HG03575 (cell line): ENCODE data around the gene MAN1C1.
"Not testable (repeated sequence)": the region's sequence is repeated elsewhere in the genome, so short reads cannot be mapped to it uniquely, and the experiment has no call there.

Experiments used
- ATAC-seq: cut with Tn5 transposase; IDR thresholded peaks from one replicate; pipeline ENCODE4 v1.9.1; 2021; ENCODE audit not compliant: unreplicated experiment, insufficient number of reproducible peaks, low FRiP score; ENCODE audit errors: extremely low read depth

Gene MAN1C1

DNA sequence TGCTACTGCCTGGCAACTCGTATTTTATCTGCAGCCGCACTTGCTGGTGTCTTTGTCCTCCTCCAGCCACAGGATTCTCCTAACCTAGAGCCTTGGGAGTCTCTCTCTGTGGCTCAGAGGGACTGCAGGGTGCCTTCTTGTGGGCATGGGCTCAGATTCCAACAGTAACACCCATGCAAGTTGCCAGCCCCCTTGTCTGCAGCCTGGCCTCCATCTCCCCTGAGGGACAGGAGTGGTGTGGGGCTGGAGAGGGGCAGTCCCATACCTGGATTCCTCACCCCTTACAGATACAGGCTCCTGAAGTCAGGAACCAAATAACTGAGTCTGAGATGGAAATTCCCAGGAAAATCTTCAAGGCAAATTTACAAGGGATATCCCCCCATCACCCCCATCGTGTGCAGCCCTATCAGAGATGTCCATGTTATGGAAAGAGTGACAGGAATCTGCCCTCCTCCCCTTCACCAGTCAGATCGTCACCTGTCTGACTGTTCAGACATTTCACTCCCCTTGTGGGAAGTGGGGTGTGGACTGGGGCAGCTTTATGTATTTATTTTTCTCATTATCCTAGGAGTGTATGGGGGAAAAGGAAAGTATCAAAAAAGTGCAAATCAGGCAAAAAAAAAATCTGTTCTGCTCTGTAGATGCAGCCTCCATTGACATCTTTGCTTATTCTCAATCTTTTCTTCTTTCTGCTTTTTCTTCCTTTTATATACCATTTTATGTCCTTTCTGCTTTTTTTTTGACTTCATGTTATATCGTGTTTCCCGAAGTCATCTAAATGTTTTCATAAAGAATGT is 70.8 kb downstream of the MAN1C1 start:
- no peak for ATAC-seq

DNA sequence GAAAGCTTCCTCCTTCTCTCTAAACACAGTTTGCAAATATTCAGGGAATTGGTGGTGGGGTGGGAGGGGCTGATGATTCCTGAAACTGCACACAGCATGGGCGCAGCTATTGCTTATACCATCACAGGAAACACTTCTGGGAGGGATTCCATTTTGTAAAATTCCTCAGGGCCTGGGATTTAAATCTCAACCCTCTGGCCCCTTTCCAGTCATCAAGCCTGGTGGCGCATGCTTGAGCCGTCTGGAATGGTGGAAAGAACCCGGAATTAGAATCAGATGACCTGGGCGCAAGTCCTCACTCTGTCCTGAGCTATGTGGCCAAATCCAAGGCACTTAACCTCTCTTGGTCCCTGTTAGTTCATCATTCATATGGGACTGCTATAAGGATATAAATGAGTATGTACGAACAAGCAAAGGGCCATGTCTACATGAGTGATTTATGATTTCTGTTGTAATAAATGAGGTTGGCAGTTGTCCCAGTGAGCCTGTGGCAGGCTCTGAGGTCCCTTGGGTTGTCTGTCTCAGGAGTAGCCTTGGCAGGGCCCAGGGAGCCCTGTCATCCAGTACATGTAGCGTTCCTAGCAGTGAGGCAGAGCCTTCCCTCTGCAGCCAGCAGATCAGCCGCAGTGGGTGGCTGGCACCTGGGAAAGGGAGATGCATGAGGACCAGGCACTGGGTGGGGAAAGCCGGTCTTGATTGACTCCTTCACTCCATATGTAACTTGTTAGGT is 72.0 kb downstream of the MAN1C1 start:
- ATAC-seq = no peak

DNA sequence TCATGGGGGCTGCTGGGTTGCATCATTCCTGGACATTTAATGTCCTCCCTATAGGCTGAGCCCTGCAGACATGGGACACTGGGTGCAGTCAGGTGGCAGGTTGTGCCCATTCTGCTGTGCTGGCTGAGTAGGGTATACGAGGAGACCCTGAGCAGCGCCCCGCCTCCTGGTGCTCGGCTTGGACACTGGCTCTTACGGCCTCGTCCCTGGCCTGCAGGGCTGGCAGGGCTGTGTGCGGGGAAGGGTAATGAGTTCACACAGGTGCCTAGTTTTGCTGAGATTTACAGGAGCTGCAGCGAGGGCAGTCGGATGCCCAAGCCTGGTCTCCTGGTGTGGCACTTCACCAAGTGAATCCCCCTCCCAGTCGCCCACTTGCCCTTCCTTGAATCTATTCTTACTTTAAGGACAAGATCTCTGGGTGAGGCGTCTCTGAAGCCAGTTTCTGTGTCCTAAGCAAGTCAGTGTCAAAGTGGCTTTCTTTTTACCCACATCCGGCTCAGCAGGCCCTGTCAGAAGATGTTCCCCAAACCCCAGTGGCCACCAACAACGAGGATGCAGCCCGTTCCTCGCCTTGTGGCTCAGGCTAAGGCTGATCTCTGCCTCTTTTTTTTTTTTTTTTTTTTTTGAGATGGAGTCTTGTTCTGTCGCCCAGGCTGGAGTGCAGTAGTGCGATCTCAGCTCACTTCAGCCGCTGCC is 73.2 kb downstream of the MAN1C1 start:
- no peak for ATAC-seq

DNA sequence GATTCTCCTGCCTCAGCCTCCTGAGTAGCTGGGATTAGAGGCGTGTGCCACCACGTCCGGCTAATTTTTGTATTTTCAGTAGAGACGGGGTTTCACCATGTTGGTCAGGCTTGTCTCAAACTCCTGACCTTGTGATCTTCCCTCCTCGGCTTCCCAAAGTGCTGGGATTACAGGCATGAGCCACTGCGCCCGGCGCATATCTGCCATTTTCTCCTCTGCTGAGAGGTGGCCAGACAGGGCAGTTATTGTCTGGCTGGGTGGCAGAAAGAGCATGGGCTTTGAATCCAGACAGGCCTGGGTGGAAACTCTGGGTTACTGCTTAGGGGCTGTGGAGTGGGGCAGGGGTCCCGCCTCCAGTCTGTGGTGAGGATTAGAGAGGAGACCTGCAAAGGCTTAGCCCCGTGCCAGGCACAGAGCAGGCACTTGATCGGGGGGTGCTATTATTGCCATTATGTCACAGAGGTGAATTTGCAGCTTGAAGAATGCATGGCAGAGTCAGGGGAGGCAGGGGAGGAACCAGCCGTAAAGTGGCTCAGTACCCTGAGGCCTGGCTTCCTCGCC is 73.9 kb downstream of the MAN1C1 start:
- ATAC-seq = no peak

DNA sequence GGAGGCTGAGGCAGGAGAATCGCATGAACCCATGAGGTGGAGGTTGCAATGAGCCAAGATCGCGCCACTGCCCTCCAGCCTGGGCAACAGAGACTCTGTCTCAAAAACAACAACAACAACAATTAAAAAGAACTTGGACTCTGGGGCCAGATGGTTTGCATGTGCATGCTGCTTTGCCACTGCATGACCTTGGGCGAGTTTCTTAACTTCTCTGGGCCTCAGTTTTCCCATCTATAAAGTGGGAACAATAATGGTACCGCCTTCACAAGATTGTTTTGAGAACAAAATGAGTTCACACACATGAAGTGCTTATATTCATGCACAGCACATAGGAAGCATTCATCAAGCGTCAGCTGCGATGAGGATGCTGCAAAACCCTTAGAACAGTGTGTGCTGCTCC is 74.6 kb downstream of the MAN1C1 start:
- no peak for ATAC-seq

DNA sequence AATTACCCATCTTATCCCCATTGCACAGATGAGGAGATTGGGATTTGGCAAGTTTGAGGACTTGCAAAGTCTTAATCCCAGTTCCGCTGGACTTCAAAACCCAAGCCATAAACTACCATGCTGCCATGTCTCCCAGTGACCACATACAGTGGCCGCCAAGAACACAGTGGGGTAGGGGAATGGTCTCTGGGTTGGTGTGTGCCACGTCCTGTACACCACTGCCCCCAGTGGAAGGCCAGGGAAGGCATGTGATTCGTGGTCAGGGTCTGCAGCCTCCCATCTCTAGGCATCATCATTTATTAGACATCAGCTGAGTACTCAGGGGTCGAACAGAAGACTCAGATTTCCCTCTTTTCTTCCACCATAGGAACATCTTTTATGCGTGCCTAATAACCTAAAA is 76.0 kb downstream of the MAN1C1 start:
- ATAC-seq = no peak

DNA sequence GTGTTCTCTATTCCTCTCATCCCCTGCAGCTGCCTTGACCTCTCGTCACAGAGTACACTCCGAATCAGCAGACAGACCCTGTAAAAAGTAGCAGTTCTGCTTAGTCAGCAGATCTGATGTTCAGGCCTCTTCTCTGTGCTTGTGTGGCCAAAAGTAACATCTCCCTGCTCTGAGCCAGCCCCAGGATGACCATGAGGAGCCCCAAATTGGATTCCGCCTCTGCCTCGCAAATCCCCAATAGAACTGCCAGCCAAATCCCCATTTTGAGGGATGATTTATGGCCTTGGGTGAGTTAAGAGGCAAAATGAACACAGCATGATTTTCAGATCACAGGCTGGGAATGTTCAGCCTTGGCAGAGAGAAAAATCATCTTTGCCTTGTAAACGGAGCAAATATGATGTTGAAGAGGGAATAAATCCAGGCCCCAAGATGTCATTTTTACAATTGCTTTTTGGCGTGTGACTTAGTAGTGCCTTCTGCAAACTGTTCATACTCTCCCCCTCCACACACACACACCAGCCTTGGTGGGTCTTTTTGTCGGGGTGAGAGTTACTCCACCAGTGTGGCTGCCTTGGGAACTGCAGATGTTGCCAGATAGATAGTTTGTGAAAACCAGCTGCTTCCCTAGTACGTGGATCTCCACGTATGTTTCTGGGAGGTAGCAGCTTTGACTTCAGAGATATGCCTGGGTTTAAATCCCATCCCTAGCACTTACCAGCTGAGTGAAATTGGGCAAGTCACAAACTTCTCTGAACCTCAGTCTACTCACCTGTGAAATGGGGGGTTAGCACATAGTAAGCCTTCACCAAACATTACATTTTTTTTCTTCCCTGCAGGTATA is 77.8 kb downstream of the MAN1C1 start:
- ATAC-seq = no peak

DNA sequence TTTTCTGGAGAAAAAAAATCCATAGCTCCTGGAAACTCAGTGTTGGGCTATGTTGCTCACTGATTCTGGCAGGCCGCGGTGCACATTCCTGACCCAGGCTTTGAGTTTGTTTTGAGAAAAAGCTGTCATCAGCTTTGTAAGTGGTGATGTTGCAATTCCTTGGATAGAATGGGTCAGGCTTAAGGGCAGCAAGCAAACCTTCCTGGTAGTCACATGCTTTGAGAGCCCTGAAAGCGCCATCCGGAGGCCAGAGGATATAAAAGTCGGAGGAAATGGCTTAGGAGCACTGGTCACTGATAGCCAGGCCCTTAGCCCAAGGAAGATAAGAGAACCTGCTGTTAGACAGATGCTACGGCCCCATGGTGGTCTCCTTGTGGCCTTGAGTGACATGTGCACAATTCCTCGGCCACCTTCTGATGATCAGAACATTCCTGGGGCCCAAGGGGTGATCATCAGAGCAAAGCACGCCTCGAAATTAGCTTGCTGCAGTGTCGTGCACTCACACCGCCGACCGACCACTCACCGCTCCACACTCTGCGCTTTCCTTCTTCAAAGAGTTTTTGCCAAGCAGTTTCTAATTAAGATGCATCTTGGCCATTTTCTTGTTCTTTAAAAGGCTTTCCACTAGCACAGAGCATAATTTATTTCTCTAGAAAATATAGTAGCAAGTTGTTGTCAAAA is 78.6 kb downstream of the MAN1C1 start:
- ATAC-seq = no peak

DNA sequence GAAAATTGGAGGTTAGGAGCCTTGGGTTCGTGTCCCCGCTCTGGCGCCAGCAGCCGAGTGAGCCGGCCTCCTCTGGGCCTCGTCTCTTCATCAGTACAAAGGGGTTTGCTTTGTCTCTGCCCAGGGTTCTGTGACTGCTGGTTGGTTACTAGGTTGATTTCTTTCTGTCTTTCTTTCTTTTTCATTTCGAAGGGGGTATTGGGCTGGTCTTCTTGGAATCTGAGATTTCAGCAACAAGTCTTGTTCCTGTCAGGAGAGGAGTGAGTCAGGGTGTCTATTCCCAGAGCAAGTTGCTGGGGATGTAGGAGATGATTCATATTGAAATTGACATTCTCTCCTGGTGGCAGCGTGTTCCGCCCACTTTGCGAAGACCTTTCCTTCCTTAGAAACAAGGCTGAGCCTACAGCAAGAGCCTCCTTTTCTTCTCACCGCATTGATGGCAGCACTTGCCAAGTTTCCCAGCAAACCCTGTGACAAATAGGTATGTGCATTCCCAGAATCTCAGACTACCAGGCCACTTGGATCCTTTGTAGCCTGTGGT is 79.2 kb downstream of the MAN1C1 start:
- no peak for ATAC-seq

DNA sequence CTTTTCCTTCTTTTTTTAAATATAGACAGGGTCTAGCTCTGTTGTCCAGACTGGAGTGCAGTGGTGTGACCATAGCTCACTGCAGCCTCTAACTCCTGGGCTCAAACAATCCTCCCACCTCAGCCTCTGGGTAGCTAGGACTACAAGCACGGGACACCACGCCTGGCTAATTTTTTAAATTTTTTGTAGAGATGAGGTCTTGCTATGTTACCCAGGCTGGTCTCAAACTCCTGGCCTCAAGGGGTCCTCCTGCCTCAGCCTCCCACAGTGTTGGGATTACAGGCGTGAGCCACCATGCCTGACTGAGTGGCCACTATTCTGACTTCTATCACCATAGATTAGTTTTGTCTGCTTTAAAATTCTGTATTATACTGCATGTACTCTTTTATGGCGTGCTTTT is 80.1 kb downstream of the MAN1C1 start:
- ATAC-seq = not testable (repeated sequence)

DNA sequence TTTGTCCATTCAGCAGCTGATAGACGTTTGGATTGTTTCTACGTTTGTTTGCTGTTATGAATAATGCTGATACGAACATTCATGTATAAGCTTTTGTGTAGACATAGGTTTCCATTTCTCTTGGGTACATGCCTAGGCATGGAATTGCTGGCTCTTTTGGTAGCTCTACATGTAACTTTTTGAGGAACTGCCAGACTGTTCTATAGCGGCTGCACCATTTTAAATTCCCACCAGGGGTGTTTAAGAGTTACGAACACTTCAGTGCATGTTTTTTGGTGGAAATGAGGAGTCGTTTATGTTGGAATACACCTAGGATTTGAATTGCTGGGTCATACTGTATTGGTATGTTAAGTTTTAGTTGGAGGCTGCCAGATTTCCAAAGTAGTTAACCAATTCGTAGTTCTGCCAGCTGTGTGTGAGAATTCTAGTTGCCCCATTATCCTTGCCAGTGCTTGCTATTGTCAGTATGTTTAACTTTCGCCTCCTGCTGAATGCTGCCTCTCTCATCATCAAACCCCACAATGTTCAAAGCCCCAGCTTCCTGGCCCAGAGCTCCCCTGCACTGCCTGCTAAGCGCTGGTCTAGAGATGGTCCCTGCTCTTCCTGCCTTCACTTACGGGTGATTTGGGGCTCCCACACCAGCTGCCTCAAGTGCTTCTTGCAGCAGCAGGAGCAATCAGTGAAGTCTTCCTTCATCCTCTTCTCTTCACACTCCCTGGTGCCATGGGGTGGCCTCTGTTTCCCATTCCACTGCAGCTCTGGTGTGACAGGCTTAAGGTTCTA is 81.0 kb downstream of the MAN1C1 start:
- ATAC-seq = no peak

DNA sequence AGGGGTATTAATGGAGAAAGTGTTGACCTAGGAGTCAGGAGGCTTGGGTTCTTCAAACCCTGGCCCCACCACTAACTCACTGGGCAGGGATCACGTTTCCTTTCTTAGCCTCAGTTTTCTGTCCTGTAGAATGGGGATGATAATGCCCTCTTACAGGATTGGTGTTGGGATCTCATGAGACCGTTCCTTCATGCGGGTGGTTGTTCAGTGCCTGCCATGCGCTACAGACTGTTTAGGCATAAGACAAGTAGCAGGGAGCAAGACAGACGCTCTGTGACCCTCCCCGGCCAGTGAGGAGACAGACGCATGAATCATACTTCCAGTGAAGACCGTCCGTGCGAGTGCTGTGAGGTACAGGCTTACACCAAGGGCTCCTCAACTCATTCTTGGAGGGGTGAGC is 81.7 kb downstream of the MAN1C1 start:
- no peak for ATAC-seq

DNA sequence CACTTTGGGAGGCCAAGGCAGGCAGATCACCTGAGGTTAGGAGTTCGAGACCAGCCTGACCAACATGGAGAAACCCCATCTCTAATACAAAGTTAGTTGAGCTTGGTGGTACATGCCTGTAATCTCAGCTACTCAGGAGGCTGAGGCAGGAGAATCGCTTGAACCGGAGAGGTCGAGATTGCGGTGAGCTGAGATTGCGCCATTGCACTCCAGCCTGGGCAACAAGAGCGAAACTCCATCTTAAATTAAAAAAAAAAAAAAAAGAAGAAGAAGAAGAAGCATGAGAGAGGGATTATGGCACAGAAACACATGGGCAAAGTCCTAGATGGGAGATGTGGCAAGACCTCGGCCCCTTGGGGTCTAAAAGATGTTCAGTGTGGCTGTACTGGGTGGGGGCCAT is 82.5 kb downstream of the MAN1C1 start:
- ATAC-seq = not testable (repeated sequence)

DNA sequence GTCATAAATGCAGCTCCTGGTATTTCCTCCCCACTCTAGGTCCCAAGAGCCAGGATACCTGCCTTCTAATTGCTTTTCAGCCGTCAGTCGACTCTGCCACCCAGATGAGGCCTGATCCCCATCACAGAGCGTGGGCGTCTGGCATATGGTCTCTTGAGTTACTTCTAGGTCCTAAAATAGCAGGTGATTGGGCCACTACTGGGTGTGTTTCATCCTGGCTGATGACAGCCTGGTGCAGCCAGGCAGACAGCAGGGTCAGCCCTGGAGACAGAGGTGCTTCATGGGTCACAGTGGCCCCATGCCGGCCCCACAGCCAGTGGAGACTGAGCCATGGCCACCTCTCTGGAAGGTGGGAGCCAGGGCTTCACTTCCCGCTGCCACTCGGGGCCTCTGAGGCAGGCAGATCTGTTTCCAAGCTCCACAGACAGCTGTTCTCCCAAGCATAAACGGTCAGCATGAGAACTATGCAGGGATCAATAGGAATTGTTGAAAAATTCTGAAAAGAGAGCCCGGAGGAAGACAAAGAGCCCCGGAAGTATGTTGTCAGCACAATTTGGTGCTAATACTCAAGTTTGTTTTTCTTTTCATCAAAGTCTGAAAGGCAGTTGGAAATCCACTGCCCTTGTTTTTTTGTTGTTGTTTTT is 83.0 kb downstream of the MAN1C1 start:
- no peak for ATAC-seq

DNA sequence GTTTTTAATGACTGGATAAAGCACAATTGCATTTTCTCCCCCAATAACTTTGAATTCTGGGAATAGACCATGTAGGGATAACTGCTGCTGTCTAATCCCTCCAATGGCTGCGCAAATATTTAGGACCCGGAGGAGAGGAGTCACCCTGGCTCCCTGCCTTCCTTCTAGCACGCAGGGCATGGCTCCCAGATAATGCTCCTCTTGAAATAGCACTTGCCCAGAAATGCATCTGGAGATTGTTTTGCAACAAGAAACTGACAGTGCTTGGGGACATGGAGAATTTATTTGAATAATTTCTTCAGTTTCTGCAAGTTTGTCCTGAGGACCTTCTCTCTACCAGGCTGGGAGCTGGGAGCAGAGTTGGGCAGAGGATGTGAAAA is 83.5 kb downstream of the MAN1C1 start:
- no peak for ATAC-seq

DNA sequence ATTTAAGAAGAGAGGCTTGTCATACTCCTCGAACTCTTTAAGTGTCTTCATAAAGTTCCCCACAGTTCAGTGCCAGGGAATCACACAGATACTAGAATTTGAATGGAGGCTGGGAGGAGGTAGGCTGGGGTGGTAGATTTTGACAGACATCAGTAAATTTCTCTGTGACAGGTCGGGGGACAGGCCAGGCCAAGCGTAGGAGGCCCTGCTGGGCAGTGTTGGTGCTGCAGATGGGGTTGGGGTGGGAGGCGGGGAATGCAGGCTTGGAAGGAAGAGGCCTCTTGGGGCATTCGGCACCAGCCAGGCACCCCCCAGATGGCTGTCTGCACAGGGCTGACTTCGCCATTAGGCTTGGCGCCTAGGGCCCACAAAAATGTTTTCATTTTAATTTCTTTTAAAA is 84.0 kb downstream of the MAN1C1 start:
- ATAC-seq = no peak
